ENCODE measurements around the gene STAC3.

The STAC3 gene

DNA sequence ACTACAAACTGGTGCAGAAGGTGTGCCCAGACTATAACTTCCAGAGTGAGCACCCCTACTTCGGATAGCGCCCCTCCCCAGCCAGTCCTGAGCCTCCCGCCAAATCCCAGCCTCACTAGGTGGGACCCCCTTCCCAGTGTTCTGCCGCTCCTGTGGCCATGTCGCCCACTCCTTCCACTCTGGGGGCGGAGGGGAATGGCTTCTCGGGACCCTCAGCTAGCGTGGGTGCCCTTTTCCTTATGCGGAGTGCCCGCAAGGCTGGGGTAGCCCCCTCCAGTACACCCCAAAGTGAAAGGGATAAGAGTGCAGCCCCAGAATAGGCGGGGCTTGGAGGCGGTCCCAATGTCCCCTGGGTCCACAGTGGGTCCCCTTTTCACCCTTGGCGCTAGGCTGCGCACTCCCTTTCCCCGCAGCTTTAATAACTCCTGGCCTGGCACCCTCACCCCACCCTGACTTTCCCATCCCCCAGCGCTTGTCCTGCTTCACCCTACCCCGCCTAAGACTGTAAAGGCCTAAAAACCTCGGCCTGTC, 25.2 kb downstream of the STAC3 start:
- TF ChIP-seq, protein P1, sequence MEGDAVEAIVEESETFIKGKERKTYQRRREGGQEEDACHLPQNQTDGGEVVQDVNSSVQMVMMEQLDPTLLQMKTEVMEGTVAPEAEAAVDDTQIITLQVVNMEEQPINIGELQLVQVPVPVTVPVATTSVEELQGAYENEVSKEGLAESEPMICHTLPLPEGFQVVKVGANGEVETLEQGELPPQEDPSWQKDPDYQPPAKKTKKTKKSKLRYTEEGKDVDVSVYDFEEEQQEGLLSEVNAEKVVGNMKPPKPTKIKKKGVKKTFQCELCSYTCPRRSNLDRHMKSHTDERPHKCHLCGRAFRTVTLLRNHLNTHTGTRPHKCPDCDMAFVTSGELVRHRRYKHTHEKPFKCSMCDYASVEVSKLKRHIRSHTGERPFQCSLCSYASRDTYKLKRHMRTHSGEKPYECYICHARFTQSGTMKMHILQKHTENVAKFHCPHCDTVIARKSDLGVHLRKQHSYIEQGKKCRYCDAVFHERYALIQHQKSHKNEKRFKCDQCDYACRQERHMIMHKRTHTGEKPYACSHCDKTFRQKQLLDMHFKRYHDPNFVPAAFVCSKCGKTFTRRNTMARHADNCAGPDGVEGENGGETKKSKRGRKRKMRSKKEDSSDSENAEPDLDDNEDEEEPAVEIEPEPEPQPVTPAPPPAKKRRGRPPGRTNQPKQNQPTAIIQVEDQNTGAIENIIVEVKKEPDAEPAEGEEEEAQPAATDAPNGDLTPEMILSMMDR (conservative IDR thresholded peaks at IDR 0.05; ENCODE audit: control insufficient read depth, insufficient read depth, low read depth, low read length), result no peak
- DNase-seq (ENCODE audit: low read depth), result no peak
- no peak overlapping the region for H3K4me3 ChIP-seq (ENCODE audit: control insufficient read depth, low read depth, low read length)

DNA sequence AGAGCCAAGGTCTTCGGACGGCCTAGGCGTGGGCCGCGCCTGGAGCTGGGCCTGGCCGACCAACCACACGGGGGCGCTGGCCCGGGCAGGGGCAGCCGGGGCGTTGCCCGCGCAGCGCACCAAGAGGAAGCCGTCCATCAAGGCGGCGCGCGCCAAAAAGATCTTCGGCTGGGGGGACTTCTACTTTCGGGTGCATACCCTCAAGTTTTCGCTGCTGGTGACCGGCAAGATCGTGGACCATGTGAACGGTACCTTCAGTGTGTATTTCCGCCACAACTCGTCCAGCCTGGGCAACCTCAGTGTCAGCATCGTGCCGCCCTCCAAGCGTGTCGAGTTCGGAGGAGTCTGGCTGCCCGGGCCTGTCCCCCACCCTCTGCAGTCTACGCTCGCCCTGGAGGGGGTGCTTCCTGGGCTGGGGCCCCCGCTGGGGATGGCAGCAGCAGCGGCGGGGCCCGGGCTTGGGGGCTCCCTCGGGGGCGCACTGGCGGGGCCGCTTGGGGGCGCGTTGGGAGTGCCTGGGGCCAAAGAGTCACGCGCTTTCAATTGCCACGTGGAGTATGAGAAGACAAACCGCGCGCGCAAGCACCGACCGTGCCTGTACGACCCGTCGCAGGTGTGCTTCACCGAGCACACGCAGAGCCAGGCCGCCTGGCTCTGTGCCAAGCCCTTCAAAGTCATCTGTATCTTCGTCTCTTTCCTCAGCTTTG, 25.9 kb downstream of the STAC3 start:
- TF ChIP-seq, protein P1 (conservative IDR thresholded peaks at IDR 0.05; ENCODE audit: control insufficient read depth, insufficient read depth, low read depth, low read length), result no peak
- H3K4me3 ChIP-seq (ENCODE audit: control insufficient read depth, low read depth, low read length), result no peak overlapping the region
- DNase-seq (ENCODE audit: low read depth), result no peak

DNA sequence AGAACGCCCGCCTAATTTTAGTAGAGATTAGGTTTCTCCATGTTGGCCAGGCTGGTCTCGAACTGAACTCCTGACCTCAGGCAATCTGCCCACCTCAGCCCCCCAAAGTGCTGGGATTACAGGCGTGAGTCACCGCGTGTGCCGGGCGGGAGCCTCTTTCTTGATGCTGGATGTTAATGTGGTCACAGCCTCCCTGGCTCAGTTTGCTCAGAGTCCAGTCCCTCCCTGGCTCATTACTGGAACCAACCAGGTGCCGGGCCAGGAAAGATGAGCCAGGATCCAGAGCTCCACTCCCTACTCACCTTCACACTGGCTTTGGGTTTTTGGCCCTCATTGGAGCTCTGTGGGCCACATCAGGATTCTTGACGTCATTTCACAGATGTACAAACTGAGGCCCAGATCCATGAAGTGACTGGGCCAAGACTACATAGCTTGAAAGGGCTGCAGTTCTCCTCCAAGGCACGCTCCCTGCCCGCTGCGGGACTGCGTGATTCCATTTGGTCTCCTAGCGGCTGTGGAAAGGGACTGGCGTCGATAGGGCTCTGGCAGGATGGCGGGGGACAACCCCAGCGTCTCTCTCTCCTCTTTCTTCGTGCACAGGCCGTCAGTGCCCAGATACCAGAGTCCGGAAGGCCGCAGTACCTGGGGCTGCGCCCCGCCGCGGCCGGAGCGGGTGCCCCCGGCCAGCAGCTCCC, 26.6 kb downstream of the STAC3 start:
- DNase-seq (ENCODE audit: low read depth), result no peak
- H3K4me3 ChIP-seq (ENCODE audit: control insufficient read depth, low read depth, low read length), result no peak overlapping the region
- TF ChIP-seq, protein P1 (conservative IDR thresholded peaks at IDR 0.05; ENCODE audit: control insufficient read depth, insufficient read depth, low read depth, low read length), result no peak

DNA sequence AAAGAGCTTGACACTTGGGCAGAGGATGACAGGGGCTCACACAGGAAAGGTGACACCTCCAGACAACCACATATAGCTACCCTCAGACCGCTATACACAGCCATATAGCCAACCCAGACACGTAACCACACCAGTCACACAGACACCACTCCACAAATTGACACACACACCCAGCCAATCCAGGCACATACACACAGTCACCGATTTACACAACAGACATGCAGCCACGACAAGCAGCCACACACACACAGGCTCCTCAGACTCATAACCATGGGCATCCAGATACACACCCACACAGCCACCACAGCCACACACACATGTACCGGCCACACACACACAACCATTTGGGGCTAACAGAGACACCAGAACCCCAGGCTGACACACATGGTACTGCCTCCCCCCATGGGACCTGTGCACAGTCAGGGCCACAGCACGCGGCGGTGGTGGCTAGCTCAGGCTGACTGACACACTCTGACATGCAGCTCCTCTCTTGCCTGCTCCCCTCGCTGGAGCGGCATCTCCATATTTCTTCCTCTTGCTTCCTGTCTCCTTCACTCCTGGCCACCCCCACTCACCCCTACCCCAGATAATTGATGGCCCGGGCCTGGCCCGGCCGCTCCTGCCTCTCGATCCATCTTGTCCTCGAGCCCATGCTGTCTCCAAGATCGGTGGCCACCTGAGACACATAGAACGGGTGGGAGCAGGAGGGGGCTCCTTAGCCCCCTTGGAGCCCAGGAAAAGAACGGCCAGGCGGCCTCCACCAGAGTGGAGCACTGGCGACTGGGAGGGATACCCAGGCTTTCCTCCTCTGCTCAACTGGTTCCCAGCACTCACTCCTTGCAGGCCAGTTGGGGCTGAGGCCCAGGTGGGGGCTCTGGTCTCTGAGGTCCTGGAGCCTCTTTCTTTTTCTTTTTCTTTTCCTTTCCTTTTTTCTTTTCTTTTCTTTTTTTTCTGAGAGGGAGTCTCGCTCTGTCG, 27.5 kb downstream of the STAC3 start:
- TF ChIP-seq, protein P1 (conservative IDR thresholded peaks at IDR 0.05; ENCODE audit: control insufficient read depth, insufficient read depth, low read depth, low read length), result no peak
- no peak for DNase-seq (ENCODE audit: low read depth)
- H3K4me3 ChIP-seq (ENCODE audit: control insufficient read depth, low read depth, low read length), result no peak overlapping the region

DNA sequence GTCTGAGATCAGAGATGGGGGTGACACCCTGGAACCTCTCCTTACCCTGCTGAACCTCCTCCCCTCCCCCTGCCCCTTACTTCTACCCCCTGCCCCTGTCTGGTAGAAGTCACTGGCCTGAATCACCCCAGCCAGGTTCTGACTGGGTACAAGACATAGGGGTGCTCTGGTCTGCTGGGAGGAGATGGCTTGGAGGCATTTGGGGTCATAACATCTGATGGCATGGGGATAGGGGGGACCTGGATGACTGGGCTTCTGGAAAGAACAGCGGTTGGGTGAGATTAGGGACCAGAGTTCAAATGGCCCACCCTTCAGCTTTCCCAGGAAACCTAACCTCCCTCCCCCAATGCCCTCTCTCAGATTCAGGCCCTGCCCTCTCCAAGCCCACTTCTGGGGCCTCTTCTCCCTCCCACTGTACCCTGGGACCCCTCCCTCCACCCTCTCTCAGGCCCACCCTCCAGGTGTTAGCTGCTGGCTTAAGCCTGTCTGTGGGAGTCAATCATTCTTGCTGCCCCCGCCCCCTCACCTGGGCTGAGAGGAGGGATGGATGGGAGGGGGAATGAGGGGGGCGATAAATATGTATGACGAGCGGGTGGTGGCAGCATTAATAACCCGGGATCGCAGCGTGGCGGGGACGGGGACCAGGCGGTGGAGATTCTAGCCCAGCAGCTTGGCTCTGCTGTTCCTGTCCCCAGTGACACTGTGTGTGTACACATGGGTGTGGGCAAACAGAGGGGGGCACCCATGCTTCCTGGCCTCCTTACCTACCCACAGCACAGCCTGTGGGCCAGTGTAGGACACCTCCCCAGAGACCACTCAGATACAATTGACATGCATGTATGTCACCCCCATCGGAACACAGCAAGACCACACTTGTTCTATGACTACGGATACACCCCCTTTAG, 28.4 kb downstream of the STAC3 start:
- H3K4me3 ChIP-seq (ENCODE audit: control insufficient read depth, low read depth, low read length), result no peak overlapping the region
- DNase-seq (ENCODE audit: low read depth), result no peak
- TF ChIP-seq, protein P1 (conservative IDR thresholded peaks at IDR 0.05; ENCODE audit: control insufficient read depth, insufficient read depth, low read depth, low read length), result no peak

All from fibroblast of mammary gland (primary cell).